ENCODE results near the gene P2RX3.

The P2RX3 gene

GRCh38 chr11:57376095-57377090 is 38.2 kb downstream of the P2RX3 start:
- DNase-seq: no peak

- no peak for DNase-seq
Observed at GRCh38 chr11:57377107-57377506, 39.0 kb downstream of the P2RX3 start.

- DNase-seq: no peak
Observed at GRCh38 chr11:57378186-57378585, 40.0 kb downstream of the P2RX3 start.

- no peak for DNase-seq
Observed at GRCh38 chr11:57379732-57380131, 41.6 kb downstream of the P2RX3 start.

- no peak for DNase-seq
Observed at GRCh38 chr11:57380975-57381374, 42.8 kb downstream of the P2RX3 start, which contains the start of gene PRG3. PRG3 (minus strand) TSS chr11:57381150; CDS start chr11:57380708, 442 bp downstream.

- DNase-seq: no peak
Observed at GRCh38 chr11:57386178-57386940, 48.2 kb downstream of the P2RX3 start.

GRCh38 chr11:57387289-57388030 is 49.3 kb downstream of the P2RX3 start:
- DNase-seq: no peak

- no peak for DNase-seq
Observed at GRCh38 chr11:57390535-57390934, 52.4 kb downstream of the P2RX3 start, which contains the start of gene PRG2. PRG2 (minus strand) TSS chr11:57390650; CDS start chr11:57389944, 706 bp downstream.

- no peak for DNase-seq
Observed at GRCh38 chr11:57391111-57391510, 53.0 kb downstream of the P2RX3 start.

- DNase-seq: no peak
Observed at GRCh38 chr11:57391539-57391938, 53.4 kb downstream of the P2RX3 start.

GRCh38 chr11:57392066-57392762 is 54.1 kb downstream of the P2RX3 start:
- DNase-seq: no peak

GRCh38 chr11:57392763-57393105 is 54.6 kb downstream of the P2RX3 start:
- DNase-seq: no peak

GRCh38 chr11:57394203-57394965 is 56.2 kb downstream of the P2RX3 start:
- no peak for DNase-seq

GRCh38 chr11:57395905-57396623 is 57.9 kb downstream of the P2RX3 start:
- no peak for DNase-seq

GRCh38 chr11:57396744-57397143 is 58.6 kb downstream of the P2RX3 start:
- no peak for DNase-seq

GRCh38 chr11:57397394-57397990 is 59.3 kb downstream of the P2RX3 start:
- DNase-seq: no peak

- no peak for DNase-seq
Observed at GRCh38 chr11:57399221-57399620, 61.1 kb downstream of the P2RX3 start.

- no peak for DNase-seq
Observed at GRCh38 chr11:57399972-57400578, 61.9 kb downstream of the P2RX3 start.

- DNase-seq: no peak
Observed at GRCh38 chr11:57402188-57403002, 64.2 kb downstream of the P2RX3 start.
